Smooth muscle cell (in vitro differentiated cells): Measurements from ENCODE around the gene NYAP1. TPM values are rescaled to one million over a fixed set of nuclear protein-coding genes. Genes with fewer than 3 reads are reported as not detected.

Experiments
- DNase-seq: peaks from one replicate; lab custom pipeline; 2025; ENCODE audit not compliant: unreplicated experiment; lab: John Stamatoyannopoulos, UW
- H2AFZ ChIP-seq: fragments of 200-600 bp; sonication (generic); 2 replicates; pipeline ENCODE4 v1.6.0; 2016; ENCODE audit warnings: antibody characterized with exemption, low read depth, mild to moderate bottlenecking
- H3F3A ChIP-seq: fragments of 200-600 bp; sonication (generic); 2 replicates; pipeline ENCODE4 v1.6.0; 2017; ENCODE audit warnings: antibody characterized with exemption, low read depth
- H3K27ac ChIP-seq: fragments of 200-600 bp; sonication (generic); 2 replicates; pipeline ENCODE4 v1.5.1; 2016; ENCODE audit warnings: low read depth, mild to moderate bottlenecking
- H3K27me3 ChIP-seq: fragments of 200-600 bp; sonication (generic); 2 replicates; pipeline ENCODE4 v1.6.1; 2016; ENCODE audit warnings: low read depth, mild to moderate bottlenecking
- H3K36me3 ChIP-seq: fragments of 200-600 bp; sonication (generic); 2 replicates; pipeline ENCODE4 v1.5.1; 2016; ENCODE audit warnings: low read depth
- H3K4me1 ChIP-seq: fragments of 200-600 bp; sonication (generic); 2 replicates; pipeline ENCODE4 v1.5.1; 2016; ENCODE audit warnings: low read depth
- H3K4me2 ChIP-seq: fragments of 200-600 bp; sonication (generic); 2 replicates; pipeline ENCODE4 v1.6.0; 2016; ENCODE audit warnings: mild to moderate bottlenecking
- H3K4me3 ChIP-seq: fragments of 200-600 bp; sonication (generic); 2 replicates; pipeline ENCODE4 v1.5.1; 2016; ENCODE audit warnings: mild to moderate bottlenecking
- H3K79me2 ChIP-seq: fragments of 200-600 bp; sonication (generic); 2 replicates; pipeline ENCODE4 v1.6.0; 2016; ENCODE audit warnings: low read depth, mild to moderate bottlenecking
- H3K9ac ChIP-seq: fragments of 200-600 bp; sonication (generic); 2 replicates; pipeline ENCODE4 v1.6.0; 2016; ENCODE audit warnings: low read depth
- H3K9me3 ChIP-seq: fragments of 200-600 bp; sonication (generic); replicated peaks from 2 replicates; pipeline ENCODE4 v1.5.1; 2016; ENCODE audit warnings: low read depth
- H4K20me1 ChIP-seq: fragments of 200-600 bp; sonication (generic); 2 replicates; pipeline ENCODE4 v1.6.0; 2016; ENCODE audit warnings: low read depth
- WGBS: methylation state at CpG from one replicate; pipeline ENCODE4 v1.1.7; 2016; ENCODE audit warnings: low lambda C conversion rate; 5-methylcytosine and 5-hydroxymethylcytosine counted together
- polyA plus RNA-seq: library from polyadenylated mRNA; unstranded; fragments of >200 nt; fragmentation: Nextera tagmentation; extraction: Ambion mirVana; gene quantifications from 2 replicates; pipeline ENCODE4 v1.2.1, GENCODE V29; 2016
- total RNA-seq: library from RNA; depleted of rRNA; stranded (reverse); fragments of >200 nt; gene quantifications from 2 replicates; pipeline ENCODE4 v1.2.3, GENCODE V29; 2014
- TF ChIP-seq, protein P1 (sequence below): fragments of 200-600 bp; sonication (generic); IDR thresholded peaks from 2 replicates; pipeline ENCODE4 v1.5.1; 2017; ENCODE audit warnings: borderline replicate concordance, mild to moderate bottlenecking, antibody characterized with exemption; ENCODE audit not compliant: insufficient read depth, poor library complexity, severe bottlenecking

The NYAP1 gene
- total and polyA plus RNA-seq, 2 experiments from 2014 or later, result 2.3 TPM; not detected in 1

DNA sequence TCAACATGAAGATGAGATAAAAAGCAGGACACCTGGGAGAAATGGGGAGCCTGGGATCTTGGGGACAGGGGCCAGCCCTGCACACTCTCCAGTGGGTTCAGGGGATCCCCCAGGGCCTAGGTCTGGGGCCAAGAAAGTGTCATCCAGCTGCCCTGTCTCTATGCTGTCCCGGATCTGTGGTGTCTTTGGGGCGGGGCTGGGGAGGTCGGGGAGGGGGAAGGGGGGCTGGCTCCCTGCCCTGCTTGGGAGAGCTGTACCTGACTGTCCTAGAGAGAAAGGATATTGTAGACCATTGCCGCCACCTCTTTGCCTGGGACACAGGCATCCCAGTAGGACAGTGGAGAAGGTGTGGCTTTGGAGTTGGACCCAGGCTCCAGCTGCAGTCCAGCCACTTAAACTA is 12.7 kb upstream of the NYAP1 start:
- H2AFZ ChIP-seq, result no peak overlapping the region
- H3K27me3 ChIP-seq, result no peaks in the 10 kb centered on the region
- no peak overlapping the region for H3K4me2 ChIP-seq
- no peak overlapping the region for H3K27ac ChIP-seq
- 100% methylated on average over 1 of the region's 4 CpGs for WGBS
- H3F3A ChIP-seq, result no peaks in the 10 kb centered on the region
- H3K4me3 ChIP-seq, result no peak overlapping the region
- no peak overlapping the region for H3K9ac ChIP-seq
- TF ChIP-seq, protein P1, sequence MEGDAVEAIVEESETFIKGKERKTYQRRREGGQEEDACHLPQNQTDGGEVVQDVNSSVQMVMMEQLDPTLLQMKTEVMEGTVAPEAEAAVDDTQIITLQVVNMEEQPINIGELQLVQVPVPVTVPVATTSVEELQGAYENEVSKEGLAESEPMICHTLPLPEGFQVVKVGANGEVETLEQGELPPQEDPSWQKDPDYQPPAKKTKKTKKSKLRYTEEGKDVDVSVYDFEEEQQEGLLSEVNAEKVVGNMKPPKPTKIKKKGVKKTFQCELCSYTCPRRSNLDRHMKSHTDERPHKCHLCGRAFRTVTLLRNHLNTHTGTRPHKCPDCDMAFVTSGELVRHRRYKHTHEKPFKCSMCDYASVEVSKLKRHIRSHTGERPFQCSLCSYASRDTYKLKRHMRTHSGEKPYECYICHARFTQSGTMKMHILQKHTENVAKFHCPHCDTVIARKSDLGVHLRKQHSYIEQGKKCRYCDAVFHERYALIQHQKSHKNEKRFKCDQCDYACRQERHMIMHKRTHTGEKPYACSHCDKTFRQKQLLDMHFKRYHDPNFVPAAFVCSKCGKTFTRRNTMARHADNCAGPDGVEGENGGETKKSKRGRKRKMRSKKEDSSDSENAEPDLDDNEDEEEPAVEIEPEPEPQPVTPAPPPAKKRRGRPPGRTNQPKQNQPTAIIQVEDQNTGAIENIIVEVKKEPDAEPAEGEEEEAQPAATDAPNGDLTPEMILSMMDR, result no peak
- DNase-seq, result no peak
- peaks cover 50% of the 10 kb centered on the region for H4K20me1 ChIP-seq
- peaks cover 5% of the 10 kb centered on the region for H3K4me1 ChIP-seq
- peaks cover 8% of the 10 kb centered on the region for H3K79me2 ChIP-seq
- H3K9me3 ChIP-seq, result no peaks in the 10 kb centered on the region
- H3K36me3 ChIP-seq, result no peaks in the 10 kb centered on the region

DNA sequence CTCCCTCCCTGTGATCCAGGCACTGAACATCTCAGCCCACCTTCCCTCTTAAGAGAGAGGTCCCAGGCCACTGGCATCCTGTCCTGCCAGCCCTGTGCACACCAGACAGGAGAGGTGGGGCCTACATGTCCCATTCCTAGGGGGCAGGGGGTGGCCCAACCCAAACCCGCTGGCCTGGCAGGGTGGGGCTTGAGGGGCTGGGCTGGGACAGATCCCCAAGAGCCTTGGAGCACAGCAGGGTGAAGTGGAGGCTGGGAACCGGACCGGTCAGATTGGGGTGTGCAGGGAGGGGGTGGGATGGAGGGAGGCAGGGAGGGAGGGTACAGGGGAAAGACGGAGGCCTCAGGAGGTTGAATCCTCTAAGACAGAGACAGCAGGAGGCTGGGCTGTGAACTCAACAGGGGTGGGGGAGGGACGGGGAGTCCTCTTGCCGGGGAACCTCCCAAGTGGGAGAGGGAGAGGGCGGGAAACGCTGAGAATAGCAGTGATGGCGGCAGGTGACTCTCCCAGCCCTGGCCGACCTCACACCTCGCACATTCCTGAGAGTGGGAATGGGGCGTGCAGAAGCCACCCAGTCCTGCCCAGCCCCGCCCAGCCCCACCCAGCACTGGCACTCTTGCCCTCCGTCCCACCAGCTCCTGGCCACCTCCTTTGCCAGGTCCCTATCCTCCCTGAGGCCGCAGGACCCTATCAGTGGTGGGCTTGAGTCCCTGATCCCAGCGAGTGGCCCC is 11.4 kb upstream of the NYAP1 start:
- peaks cover 12% of the 10 kb centered on the region for H3K4me1 ChIP-seq
- 80% methylated on average over 12 of the region's 16 CpGs for WGBS
- H3K9ac ChIP-seq, result no peak overlapping the region
- no peak overlapping the region for H3K27ac ChIP-seq
- TF ChIP-seq, protein P1, result no peak
- H3K27me3 ChIP-seq, result no peaks in the 10 kb centered on the region
- no peak for DNase-seq
- H4K20me1 ChIP-seq, result peaks cover 62% of the 10 kb centered on the region
- no peak overlapping the region for H2AFZ ChIP-seq
- no peaks in the 10 kb centered on the region for H3K36me3 ChIP-seq
- H3F3A ChIP-seq, result no peaks in the 10 kb centered on the region
- no peaks in the 10 kb centered on the region for H3K9me3 ChIP-seq
- no peak overlapping the region for H3K4me2 ChIP-seq
- H3K79me2 ChIP-seq, result peaks cover 16% of the 10 kb centered on the region
- no peak overlapping the region for H3K4me3 ChIP-seq

DNA sequence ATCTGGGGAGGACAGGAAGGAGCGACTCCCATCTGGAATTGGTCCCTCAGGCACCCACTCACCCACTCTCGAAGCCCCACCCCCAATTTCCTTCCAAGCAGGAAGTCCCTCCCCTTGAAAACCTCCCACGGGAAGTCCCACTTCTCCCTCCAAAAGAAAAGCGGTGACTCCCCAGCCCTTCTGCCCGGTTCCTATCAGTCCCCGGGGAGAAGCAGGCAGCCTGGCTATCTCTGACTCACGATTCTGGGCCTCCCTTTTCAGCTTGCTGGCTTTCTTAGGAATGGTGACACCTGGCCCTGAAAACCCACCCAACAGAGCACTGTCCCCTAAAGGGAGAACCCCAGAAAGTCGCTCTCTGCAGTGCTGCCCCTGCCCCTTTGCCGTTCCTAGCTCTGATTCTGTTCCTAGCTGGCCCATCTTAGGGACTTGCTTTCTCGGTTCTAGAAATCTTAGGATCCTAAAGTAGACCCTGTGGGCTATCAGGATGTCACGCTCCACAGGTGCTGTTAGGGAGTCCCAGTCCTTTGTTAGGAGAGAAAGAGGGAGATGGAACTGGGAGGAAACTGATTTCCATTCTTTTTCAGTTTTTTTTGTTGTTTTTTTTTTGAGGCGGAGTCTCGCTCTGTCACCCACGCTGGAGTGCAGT is 10.8 kb upstream of the NYAP1 start:
- no peak overlapping the region for H2AFZ ChIP-seq
- H3F3A ChIP-seq, result no peaks in the 10 kb centered on the region
- peaks cover 16% of the 10 kb centered on the region for H3K4me1 ChIP-seq
- peak overlapping the region; percentile 37 for H3K27ac ChIP-seq
- no peaks in the 10 kb centered on the region for H3K9me3 ChIP-seq
- H4K20me1 ChIP-seq, result peaks cover 69% of the 10 kb centered on the region
- DNase-seq, result no peak
- H3K27me3 ChIP-seq, result no peaks in the 10 kb centered on the region
- TF ChIP-seq, protein P1, result no peak
- no peak overlapping the region for H3K4me2 ChIP-seq
- H3K9ac ChIP-seq, result no peak overlapping the region
- H3K4me3 ChIP-seq, result no peak overlapping the region
- WGBS, result 65% methylated on average over 14 of the region's 14 CpGs
- peaks cover 23% of the 10 kb centered on the region for H3K79me2 ChIP-seq
- no peaks in the 10 kb centered on the region for H3K36me3 ChIP-seq
